ENCODE measurements around the gene MCFD2.

Gene MCFD2

GRCh38 chr2:46885376-46885775 lies 30.2 kb downstream of the MCFD2 start:
- no peak overlapping the region for H3K27ac ChIP-seq

GRCh38 chr2:46879511-46879910 lies 36.1 kb downstream of the MCFD2 start:
- Histone ChIP-seq H3K4me3 (ENCODE audit: low read depth, low read length) (no peak overlapping the region), H3K79me2 (no peaks in the 10 kb centered on the region), H3K4me2 (ENCODE audit: low read length) (no peak overlapping the region), H3K9me3 (ENCODE audit: control insufficient read depth, low read length) (no peaks in the 10 kb centered on the region), H3K36me3 (ENCODE audit: control insufficient read depth, insufficient read depth, low read length) (no peaks in the 10 kb centered on the region), H3K27ac (no peak overlapping the region), H2AFZ (no peak overlapping the region), H3K9ac (no peak overlapping the region), H3K4me1 (peaks cover 16% of the 10 kb centered on the region), H3K27me3 (ENCODE audit: control insufficient read depth, insufficient read depth, low read length) (no peaks in the 10 kb centered on the region)
- TF ChIP-seq CTCF (IDR thresholded peaks at IDR 0.05), result no peak

More at GRCh38 chr2:46885376-46885775, 30.2 kb downstream of the MCFD2 start:
- no peaks in the 10 kb centered on the region for H3K9me3 ChIP-seq (ENCODE audit: control insufficient read depth, low read length)
- no peak overlapping the region for H3K4me2 ChIP-seq (ENCODE audit: low read length)
- H2AFZ ChIP-seq, result no peak overlapping the region
- H3K27me3 ChIP-seq (ENCODE audit: control insufficient read depth, insufficient read depth, low read length), result no peaks in the 10 kb centered on the region
- H3K79me2 ChIP-seq, result no peaks in the 10 kb centered on the region
- no peak for TF ChIP-seq CTCF (IDR thresholded peaks at IDR 0.05)
- H3K4me1 ChIP-seq, result peaks cover 9% of the 10 kb centered on the region
- H3K36me3 ChIP-seq (ENCODE audit: control insufficient read depth, insufficient read depth, low read length), result no peaks in the 10 kb centered on the region
- no peak overlapping the region for H3K9ac ChIP-seq
- no peak overlapping the region for H3K4me3 ChIP-seq (ENCODE audit: low read depth, low read length)

- Histone ChIP-seq H3K4me3 (ENCODE audit: low read depth, low read length) (no peak overlapping the region), H3K9me3 (ENCODE audit: control insufficient read depth, low read length) (no peaks in the 10 kb centered on the region), H3K27ac (no peak overlapping the region), H3K4me1 (peaks cover 17% of the 10 kb centered on the region), H3K36me3 (ENCODE audit: control insufficient read depth, insufficient read depth, low read length) (no peaks in the 10 kb centered on the region), H2AFZ (no peak overlapping the region), H3K79me2 (no peaks in the 10 kb centered on the region), H3K4me2 (ENCODE audit: low read length) (no peak overlapping the region), H3K9ac (no peak overlapping the region), H3K27me3 (ENCODE audit: control insufficient read depth, insufficient read depth, low read length) (no peaks in the 10 kb centered on the region)
- no peak for TF ChIP-seq CTCF (IDR thresholded peaks at IDR 0.05)
Measured at GRCh38 chr2:46878886-46879285, 36.7 kb downstream of the MCFD2 start.

- no peak overlapping the region for H3K9ac ChIP-seq
- H2AFZ ChIP-seq, result no peak overlapping the region
- H3K27me3 ChIP-seq (ENCODE audit: control insufficient read depth, insufficient read depth, low read length), result no peaks in the 10 kb centered on the region
- H3K4me3 ChIP-seq (ENCODE audit: low read depth, low read length), result no peak overlapping the region
- no peak overlapping the region for H3K27ac ChIP-seq
- TF ChIP-seq CTCF (IDR thresholded peaks at IDR 0.05), result no peak
- no peaks in the 10 kb centered on the region for H3K36me3 ChIP-seq (ENCODE audit: control insufficient read depth, insufficient read depth, low read length)
- H3K9me3 ChIP-seq (ENCODE audit: control insufficient read depth, low read length), result no peaks in the 10 kb centered on the region
- peaks cover 22% of the 10 kb centered on the region for H3K4me1 ChIP-seq
- H3K79me2 ChIP-seq, result no peaks in the 10 kb centered on the region
- H3K4me2 ChIP-seq (ENCODE audit: low read length), result no peak overlapping the region
Measured at GRCh38 chr2:46878240-46878877, 37.2 kb downstream of the MCFD2 start.

GRCh38 chr2:46877619-46878113 lies 37.9 kb downstream of the MCFD2 start:
- Histone ChIP-seq H3K4me2 (ENCODE audit: low read length) (no peak overlapping the region), H3K4me1 (peaks cover 23% of the 10 kb centered on the region), H3K36me3 (ENCODE audit: control insufficient read depth, insufficient read depth, low read length) (no peaks in the 10 kb centered on the region), H3K27me3 (ENCODE audit: control insufficient read depth, insufficient read depth, low read length) (no peaks in the 10 kb centered on the region), H2AFZ (no peak overlapping the region), H3K9me3 (ENCODE audit: control insufficient read depth, low read length) (no peaks in the 10 kb centered on the region), H3K9ac (no peak overlapping the region), H3K27ac (no peak overlapping the region), H3K4me3 (ENCODE audit: low read depth, low read length) (no peak overlapping the region), H3K79me2 (no peaks in the 10 kb centered on the region)
- no peak for TF ChIP-seq CTCF (IDR thresholded peaks at IDR 0.05)

Data from parathyroid adenoma (tissue), 2 donors.